ENCODE measurements around the gene ZNF561.
"Not testable (repeated sequence)": the region's sequence is repeated elsewhere in the genome, so short reads cannot be mapped to it uniquely, and the experiment has no call there.

ZNF561 gene

DNA sequence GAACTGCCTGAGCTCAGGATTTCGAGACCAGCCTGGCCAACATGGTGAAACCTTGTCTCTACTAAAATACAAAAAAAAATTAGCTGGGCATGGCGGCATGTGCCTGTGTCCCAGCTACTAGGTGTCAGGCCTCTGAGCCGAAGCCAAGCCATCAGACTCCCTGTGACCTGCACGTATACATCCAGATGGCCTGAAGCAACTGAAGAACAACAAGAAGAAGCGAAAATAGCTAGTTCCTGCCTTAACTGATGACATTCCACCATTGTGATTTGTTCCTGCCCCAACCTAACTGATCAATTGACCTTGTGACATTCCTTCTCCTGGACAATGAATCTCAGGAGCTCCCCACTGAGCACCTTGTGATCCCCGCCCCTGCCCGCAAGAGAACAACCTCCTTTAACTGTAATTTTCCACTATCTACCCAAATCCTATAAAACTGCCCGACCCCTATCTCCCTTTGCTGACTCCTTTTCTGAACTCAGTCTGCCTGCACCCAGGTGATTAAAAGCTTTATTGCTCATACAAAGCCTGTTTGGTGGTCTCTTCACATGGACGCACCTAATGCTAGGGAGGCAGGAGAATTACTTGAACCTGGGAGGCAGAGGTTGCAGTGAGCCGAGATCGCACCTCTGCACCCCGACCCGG is 38.8 kb downstream of the ZNF561 start:
- DNase-seq (ENCODE audit: low spot score): not testable (repeated sequence)

DNA sequence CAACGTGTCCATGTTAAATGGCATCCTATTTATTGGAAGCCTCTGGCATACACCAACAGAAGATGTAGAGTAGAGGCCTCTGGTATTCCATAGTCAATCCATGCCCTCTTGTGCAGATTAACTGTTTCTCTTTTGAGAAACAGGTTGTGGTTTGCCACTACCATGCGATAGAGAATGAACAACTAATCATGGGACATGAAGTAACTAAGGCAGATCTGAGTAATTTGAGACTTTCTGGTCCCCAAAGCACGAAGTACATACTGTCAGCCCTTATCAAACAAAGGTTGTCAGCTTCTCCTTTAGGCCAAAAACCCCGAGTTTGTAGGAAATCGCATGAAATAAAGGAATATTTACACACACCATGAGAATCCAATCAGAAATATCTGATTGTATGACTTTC is 40.3 kb downstream of the ZNF561 start:
- no peak for DNase-seq (ENCODE audit: low spot score)

DNA sequence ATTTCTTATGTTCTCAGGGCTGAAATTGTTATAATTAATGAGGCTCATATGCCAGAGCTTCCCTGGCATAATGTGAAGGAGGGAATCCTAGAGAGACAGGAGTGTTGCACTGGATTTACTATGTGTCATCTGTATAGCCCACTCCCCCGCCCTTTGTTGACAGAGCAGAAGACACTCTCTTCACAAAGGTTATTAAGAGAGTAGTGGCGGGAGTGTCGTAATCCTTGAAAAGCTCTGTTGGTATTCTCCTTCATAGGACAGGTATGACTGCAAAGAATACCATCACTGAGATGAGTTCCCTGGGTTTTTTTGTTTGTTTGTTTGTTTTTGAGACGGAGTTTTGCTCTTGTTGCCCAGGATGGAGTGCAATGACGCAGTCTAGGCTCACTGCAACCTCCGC is 50.8 kb downstream of the ZNF561 start:
- no peak for DNase-seq (ENCODE audit: low spot score)

DNA sequence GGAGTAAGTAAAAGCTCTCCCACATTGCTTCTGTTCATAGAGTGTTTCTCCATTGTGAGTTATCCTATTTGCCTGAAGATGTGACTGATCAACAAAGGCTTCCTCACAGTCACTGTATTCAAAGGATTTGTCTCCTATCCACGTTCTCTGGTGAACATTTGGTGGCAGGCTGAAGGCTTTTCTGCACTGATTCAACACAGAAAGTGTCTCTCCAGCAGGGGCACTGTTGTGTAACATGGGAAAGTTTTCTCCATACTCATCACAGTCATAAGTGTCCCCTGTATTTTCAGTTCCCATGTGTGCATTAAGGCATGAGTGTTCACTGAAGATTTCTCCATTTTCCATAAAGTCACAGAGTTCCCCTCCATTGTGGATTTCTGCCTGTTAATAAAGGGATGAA is 54.3 kb downstream of the ZNF561 start:
- no peak for DNase-seq (ENCODE audit: low spot score)

DNA sequence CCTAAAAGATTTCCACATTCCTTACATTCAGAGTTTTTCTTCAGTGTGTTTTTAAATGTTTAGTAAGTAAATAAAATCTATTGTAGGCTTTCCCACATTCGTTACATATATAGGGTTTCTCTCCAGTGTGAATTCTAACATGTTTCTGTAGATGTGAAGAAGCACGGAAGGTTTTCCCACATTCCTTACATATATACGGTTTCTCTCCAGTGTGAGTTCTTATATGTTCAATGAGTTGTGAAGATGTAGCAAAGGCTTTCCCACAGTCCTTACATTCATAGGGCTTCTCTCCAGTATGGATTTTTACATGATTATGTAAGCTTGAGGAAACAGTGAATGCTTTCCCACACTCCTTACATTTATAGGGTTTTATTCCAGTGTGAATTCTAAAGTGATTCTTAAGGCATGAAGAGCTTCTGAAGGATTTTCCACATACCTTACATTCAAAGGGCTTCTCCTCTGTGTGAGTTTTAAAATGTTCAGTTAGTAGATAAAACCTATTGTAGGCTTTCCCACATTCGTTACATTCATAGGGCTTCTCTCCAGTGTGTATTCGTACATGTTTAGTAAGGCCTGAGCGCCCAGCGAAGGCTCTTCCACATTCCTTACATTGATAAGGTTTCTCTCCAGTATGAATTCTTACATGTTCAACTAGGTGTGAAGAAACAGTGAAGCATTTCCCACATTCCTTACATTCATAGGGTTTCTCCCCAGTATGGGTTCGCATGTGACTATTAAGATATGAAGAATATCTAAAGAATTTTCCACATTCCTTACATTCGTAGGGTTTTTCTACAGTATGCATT is 54.9 kb downstream of the ZNF561 start:
- DNase-seq (ENCODE audit: low spot score): no peak
